ENCODE results near the gene AATF.
A peak's percentile ranks its signal among the peaks of the same experiment; 100 is the strongest.

AATF gene

DNA sequence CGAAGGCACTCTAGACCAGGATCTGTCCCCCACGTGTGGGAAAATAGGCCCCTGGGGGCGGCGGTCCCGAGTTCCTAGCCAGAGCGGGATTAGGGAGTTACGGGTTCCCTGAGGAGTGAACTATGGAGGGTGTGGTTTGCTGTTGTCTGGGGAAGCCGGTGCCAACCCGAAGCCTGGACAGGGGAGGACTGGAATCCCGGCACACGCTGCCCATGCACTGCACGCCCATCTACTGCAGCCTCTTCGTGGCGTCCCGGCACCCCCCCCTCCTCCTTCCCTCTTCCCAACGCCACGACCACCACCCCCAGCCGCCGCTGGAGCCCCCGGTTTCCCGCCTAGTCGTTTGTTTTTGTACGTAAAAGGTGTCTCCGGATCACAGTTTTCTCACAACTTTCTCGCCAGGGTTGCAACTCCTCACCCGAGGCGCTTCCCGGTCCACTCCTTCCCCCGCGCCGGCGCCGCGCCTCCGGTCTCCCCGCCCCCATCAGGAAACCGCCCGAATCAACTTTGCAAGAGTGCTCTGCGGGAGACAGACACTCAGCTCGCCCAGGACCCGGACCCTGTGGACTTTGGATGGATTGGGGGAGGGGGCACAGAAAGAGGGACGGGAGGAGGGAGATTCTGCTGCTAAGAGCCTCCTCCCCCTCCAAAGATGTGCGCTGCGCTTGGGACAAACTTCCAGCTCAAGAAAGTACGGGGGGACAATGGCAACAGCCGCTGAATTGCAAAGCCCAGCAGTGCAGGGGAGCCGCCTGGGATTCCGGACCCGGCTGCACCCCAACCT is 12.9 kb upstream of the AATF start:
- H3K4me3 ChIP-seq (ENCODE audit: low read depth, low read length): no peak overlapping the region

GRCh38 chr17:36936455-36937000 is 12.2 kb upstream of the AATF start:
- TF ChIP-seq MYC (IDR thresholded peaks at IDR 0.05; ENCODE audit: low read depth, low read length) (no peak), POLR2A (IDR thresholded peaks at IDR 0.05; ENCODE audit: extremely low read depth, insufficient read length) (no peak), CTCF (IDR thresholded peaks at IDR 0.05; ENCODE audit: low read depth, low read length) (no peak)
- TF ChIP-seq, protein P1, sequence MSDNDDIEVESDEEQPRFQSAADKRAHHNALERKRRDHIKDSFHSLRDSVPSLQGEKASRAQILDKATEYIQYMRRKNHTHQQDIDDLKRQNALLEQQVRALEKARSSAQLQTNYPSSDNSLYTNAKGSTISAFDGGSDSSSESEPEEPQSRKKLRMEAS (IDR thresholded peaks at IDR 0.05; ENCODE audit: low read depth, low read length): no peak
- DNase-seq (ENCODE audit: low read depth): no peak
- H3K4me3 ChIP-seq (ENCODE audit: low read depth, low read length): no peak overlapping the region

More for the DNA sequence above, 12.9 kb upstream of the AATF start:
- no peak for TF ChIP-seq POLR2A (IDR thresholded peaks at IDR 0.05; ENCODE audit: extremely low read depth, insufficient read length)
- TF ChIP-seq, protein P1 (IDR thresholded peaks at IDR 0.05; ENCODE audit: low read depth, low read length): no peak
- TF ChIP-seq MYC (IDR thresholded peaks at IDR 0.05; ENCODE audit: low read depth, low read length): no peak
- TF ChIP-seq CTCF (IDR thresholded peaks at IDR 0.05; ENCODE audit: low read depth, low read length): no peak
- DNase-seq (ENCODE audit: low read depth): no peak

- H3K4me3 ChIP-seq (ENCODE audit: low read depth, low read length): peak within 1 kb of the TSS; percentile 27
- DNase-seq (ENCODE audit: low read depth): peak; percentile 40
- TF ChIP-seq POLR2A (IDR thresholded peaks at IDR 0.05; ENCODE audit: extremely low read depth, insufficient read length) (no peak), CTCF (IDR thresholded peaks at IDR 0.05; ENCODE audit: low read depth, low read length) (no peak), MYC (IDR thresholded peaks at IDR 0.05; ENCODE audit: low read depth, low read length) (no peak)
- TF ChIP-seq, protein P1 (IDR thresholded peaks at IDR 0.05; ENCODE audit: low read depth, low read length): no peak
Measured at GRCh38 chr17:36937001-36937958, 11.5 kb upstream of the AATF start, which contains the start of gene LHX1. LHX1 (plus strand) TSS chr17:36937475; CDS start chr17:36938198, 723 bp downstream.

DNA sequence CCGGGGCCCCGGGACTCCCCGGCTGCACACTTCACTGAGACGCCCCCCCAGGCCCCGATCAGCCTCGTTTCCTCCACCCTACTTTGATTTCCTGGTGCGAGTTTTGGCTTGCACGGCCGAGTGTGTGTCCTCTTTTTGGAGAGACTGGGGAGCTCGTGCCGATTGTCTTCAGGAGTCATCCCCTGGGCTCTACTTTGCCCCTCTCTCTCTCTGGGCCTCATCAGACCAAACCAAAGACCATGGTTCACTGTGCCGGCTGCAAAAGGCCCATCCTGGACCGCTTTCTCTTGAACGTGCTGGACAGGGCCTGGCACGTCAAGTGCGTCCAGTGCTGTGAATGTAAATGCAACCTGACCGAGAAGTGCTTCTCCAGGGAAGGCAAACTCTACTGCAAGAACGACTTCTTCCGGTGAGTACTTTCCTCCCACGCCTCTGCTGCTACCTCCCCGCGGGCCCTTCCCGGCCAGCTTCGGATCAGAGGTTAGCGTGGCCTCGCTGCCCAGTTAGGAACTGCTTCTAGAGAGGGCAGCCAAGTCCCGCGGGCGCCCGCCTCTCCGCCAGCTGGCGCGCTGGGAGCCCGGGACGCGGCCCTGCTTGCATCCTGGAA is 10.7 kb upstream of the AATF start:
- no peak overlapping the region for H3K4me3 ChIP-seq (ENCODE audit: low read depth, low read length)
- TF ChIP-seq MYC (IDR thresholded peaks at IDR 0.05; ENCODE audit: low read depth, low read length): no peak
- TF ChIP-seq, protein P1 (IDR thresholded peaks at IDR 0.05; ENCODE audit: low read depth, low read length): 0 out of 2 replicates have a peak, but pooled peaks have one; percentile 10
- DNase-seq (ENCODE audit: low read depth): peak; percentile 74

- H3K4me3 ChIP-seq (ENCODE audit: low read depth, low read length): no peak overlapping the region
- peak; percentile 46 for DNase-seq (ENCODE audit: low read depth)
- TF ChIP-seq, protein P1 (IDR thresholded peaks at IDR 0.05; ENCODE audit: low read depth, low read length): no peak
- TF ChIP-seq MYC (IDR thresholded peaks at IDR 0.05; ENCODE audit: low read depth, low read length): no peak
- TF ChIP-seq CTCF (IDR thresholded peaks at IDR 0.05; ENCODE audit: low read depth, low read length): no peak
- no peak for TF ChIP-seq POLR2A (IDR thresholded peaks at IDR 0.05; ENCODE audit: extremely low read depth, insufficient read length)
Measured at GRCh38 chr17:36938566-36939051, 10.1 kb upstream of the AATF start.

Measured in NB4 (cell line).